RPMI8226 (cell line): ENCODE measurements around the gene TAB2.

Experiments used
- DNase-seq: peaks from one replicate; pipeline ENCODE4 v3.0.0-alpha.2; 2015

The TAB2 gene

GRCh38 chr6:149317644-149318571 is at the start of gene TAB2:
TAB2 (plus strand) TSS chr6:149317712; CDS start chr6:149369998, 52,286 bp downstream.
- peak; percentile 40 for DNase-seq

DNA sequence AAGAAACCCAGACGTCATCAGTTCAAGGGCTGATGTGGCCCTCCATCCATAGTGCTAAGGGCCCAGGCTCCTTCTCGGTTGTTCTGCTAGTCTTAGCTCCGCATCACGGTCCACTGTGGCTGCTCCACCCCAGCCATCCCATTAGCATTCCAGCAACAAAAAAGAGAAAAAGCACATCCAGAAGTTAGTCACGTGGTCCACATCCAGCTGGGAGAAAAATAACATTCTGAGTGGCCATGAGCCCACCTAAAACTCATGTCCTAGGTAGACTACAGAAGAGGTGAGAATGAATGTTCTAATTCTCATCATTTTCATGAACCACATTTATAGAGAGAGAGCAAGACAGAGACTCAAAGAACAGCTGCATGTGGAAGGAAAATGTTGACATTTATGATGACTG is 49.4 kb upstream of the TAB2 start:
- no peak for DNase-seq

- no peak for DNase-seq
Measured at GRCh38 chr6:149268768-149269167, 48.7 kb upstream of the TAB2 start.

DNA sequence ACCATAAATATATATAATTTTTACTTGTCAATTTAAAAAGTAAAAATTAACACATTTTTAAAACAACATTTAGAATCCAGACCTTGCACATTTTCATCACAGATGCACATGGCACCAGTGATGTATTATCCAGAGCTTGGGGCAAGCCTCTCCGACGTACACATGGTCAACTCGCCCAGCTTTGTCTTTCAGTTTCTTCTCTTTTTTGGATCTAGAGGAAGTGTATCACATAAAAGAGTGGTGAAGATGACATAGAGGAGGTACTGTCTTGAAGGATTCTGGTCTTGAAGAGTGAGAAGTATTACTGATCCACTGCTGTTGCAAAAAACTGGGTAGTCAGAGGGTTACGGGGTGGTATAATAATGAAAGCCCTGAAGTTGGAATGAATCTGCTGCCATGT is 46.9 kb upstream of the TAB2 start:
- no peak for DNase-seq

DNA sequence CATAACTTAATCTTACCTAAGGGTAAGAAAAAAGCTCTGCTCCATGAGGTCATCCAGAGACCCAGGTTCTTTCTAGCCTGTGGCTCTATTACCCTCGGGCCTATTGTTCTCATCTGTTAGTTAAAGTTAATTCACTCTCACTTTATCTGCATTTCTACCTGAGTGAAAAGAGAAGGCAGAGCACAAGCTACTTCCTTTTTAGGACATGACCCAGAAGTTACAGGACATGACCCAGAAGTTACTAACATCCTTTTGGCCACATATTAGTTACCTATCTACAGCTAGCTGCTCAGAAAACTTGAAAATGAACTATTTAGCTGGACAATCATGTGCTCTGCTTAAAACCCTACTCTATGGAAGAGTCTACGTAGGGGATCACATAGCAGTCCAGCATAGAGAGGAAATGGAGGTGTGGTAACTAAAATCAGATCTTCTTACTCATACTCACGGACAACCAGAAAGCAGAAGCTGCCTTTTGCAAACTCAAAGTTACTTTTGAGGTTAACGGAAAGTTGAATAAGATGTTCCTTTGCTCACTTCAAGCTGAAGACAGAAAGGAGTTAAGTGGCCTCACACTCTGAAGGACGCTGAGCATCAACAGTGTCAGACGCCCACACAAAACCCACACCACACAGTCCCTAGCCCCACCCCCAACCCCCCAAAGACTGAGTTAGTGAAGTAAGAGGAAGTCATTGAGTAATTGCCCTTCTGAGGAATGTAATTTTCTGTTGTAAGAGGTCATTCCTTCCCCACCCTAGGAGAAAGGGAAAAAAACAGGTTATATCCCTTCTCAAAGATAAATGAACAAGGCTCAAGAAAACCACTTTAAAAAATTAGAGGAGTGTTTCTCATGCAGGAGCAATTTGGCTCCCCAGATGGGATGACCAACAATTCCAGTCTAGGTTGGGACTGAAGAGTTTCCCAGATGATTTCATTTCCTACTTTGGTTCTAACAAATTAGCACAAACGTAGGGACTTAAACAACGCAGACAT is 45.9 kb upstream of the TAB2 start:
- DNase-seq, result no peak

GRCh38 chr6:149273318-149273717 is 44.2 kb upstream of the TAB2 start:
- DNase-seq, result peak; percentile 91

- DNase-seq, result no peak
Measured at GRCh38 chr6:149275621-149276020, 41.9 kb upstream of the TAB2 start.

DNA sequence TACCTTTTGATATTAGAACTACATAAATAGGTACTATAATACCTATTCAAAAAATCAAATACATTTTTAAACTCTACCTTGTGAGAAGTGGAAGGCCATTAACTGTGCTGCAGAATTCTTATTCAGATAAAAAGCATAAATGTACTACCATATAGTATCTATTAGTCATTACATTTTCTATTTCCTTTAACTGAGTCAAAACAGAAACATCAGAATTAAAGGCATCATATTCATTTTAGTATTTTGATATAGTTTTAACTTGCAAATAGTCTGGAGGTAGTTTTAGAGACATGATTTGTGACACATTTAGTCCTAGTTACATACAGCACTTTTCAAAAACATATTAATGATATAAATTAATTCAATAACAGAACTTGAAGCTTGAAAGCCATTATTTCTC is 39.9 kb upstream of the TAB2 start:
- no peak for DNase-seq

GRCh38 chr6:149278997-149279396 is 38.5 kb upstream of the TAB2 start:
- no peak for DNase-seq

- no peak for DNase-seq
Measured at GRCh38 chr6:149284904-149285303, 32.6 kb upstream of the TAB2 start.

- DNase-seq, result no peak
Measured at GRCh38 chr6:149285626-149286025, 31.9 kb upstream of the TAB2 start.

GRCh38 chr6:149286905-149287304 is 30.6 kb upstream of the TAB2 start:
- no peak for DNase-seq

DNA sequence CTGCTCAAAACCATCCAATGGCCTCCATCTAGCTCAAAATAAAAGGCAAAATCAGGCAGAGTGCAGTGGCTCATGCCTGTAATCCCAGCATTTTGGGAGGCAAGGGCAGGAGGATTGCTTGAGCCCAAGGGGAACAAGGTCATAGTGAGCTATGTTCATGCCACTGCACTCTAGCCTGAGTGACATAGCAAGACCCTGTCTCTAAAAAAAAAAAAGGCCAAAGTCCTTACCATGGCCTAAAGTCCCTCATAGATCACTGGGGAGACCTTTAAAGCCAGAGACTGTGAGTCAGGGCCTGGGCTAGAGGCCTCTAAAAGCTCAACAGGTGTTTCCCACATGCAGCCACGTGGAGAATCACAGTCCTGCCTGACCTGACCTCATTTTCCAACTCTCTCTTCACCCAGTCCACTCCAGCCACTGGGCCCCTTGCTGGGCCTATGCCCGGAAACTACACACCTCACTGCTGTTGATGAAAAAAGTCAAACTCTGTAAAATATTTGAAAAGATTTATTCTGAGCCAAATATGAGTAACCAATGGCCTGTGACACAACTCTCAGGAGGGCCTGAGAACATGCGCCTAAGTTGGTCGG is 28.2 kb upstream of the TAB2 start:
- peak; percentile 6 for DNase-seq

DNA sequence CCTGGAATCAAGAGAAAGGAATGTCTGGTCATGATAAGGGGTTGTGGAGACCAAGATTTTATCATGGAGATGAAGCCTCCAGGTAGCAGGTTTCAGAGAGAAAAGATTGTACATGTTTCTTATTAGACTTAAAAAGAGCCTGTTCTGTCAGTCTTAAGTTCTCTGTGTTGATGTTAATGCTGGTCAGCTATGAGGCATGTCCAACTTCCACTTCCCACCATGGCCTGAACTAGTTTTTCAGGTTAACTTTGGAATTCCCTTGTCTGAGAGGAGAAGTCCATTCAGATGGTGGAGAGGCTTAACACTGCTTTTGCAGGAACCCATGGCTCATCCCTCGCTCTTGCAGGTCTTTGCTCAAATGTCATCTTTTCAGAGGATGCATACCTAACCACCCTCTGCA is 27.5 kb upstream of the TAB2 start:
- no peak for DNase-seq

DNA sequence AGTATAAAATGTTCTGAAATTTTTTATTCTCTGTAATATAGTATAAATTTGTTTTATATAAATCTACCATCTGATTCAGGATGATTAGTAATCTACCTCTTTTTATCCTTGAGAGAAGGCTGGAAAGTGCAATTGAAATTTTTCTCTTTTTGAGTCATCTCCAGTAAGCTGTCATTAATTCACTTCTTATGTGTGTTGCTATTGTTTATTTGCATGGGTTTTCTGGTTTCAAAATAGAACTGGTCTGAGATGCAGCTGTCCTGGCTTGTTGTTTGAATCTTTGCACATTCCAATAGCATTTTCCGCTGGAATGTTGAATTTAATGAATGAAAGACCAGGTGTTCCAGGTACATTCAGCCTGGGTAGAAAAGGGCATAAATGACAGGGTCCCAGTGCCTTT is 24.3 kb upstream of the TAB2 start:
- no peak for DNase-seq

DNA sequence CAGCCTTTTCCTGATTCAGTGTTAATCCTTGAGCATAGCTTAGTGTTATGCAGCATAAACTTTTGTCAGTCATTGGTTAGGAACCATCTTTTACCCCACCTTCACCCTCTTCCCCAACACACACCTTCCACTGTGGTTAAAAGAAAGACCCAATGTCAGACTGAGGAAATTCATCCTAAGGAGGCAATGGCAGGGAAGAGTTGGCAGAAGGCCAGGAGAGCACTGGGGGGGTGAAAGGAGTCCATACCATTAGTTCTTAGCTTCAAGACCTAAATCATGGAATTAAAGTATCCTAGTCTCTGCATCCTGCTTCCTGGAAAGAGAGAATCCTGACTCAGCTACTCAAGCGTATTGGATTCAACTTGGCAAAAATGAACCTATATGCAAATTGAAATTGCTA is 16.9 kb upstream of the TAB2 start:
- DNase-seq, result no peak

GRCh38 chr6:149302723-149303122 is 14.8 kb upstream of the TAB2 start:
- no peak for DNase-seq

- DNase-seq, result no peak
Measured at GRCh38 chr6:149303468-149303867, 14.0 kb upstream of the TAB2 start.

- DNase-seq, result no peak
Measured at GRCh38 chr6:149305372-149305771, 12.1 kb upstream of the TAB2 start.

GRCh38 chr6:149306967-149307366 is 10.5 kb upstream of the TAB2 start:
- no peak for DNase-seq

GRCh38 chr6:149311293-149311692 is 6.2 kb upstream of the TAB2 start:
- no peak for DNase-seq

DNA sequence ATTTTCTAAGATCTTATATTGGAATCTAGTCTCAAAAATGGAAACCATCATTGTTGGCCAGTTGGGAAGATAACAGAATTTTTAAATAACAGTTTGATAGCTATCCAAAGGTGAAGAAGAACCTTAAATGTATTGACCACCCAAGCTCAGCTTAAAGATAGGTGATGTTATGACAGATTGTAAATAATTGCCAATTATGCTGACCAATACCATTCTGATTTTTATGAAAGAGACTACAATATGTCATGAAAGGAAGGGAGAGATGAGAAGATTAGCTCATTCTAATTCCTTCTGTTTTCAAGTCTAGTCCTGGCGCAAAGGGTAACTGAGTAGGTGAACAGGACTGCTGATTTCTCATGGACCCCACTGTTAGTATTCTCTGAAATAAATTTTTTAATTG is 5.7 kb upstream of the TAB2 start:
- DNase-seq, result no peak

DNA sequence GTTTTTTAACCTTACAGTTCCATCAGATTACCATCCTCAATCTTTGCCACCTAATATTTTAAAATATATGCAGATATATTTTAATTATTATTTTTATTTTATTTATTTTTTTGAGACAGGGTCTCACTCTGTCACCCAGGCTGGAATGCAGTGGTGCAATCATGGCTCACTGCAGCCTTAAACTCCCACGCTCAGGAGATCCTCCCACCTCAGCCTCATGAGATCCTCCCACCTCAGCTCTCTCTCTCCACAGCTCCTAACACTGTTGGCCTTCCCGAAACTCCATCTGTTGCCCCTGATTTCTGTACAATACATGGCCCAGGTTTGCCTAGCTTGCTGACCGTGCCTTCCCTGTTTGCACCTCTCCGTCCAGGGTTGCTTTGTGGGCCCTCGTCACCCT is 4.4 kb upstream of the TAB2 start:
- no peak for DNase-seq
